SK-N-MC (cell line): ENCODE measurements around the gene RAD23B.

ENCODE experiments used
- DNase-seq: peaks from one replicate; pipeline ENCODE4 v3.0.0-alpha.2; 2011; ENCODE audit warnings: low read depth, low spot score
- H3K27ac ChIP-seq: fragments of 200-600 bp; sonication (generic); 2 replicates; pipeline ENCODE4 v1.5.1; 2016; ENCODE audit warnings: mixed run types
- H3K36me3 ChIP-seq: fragments of 200-600 bp; sonication (generic); 2 replicates; pipeline ENCODE4 v1.6.1; 2017; ENCODE audit warnings: antibody characterized with exemption, low read length, mixed read lengths; ENCODE audit not compliant: insufficient read depth
- H3K4me3 ChIP-seq: fragments of 200-600 bp; sonication (generic); 2 replicates; pipeline ENCODE4 v1.5.1; 2016
- H3K9ac ChIP-seq: fragments of 200-600 bp; sonication (generic); 2 replicates; pipeline ENCODE4 v1.8.0; 2017; ENCODE audit warnings: mixed run types, mixed read lengths; ENCODE audit not compliant: insufficient read length
- H3K9me3 ChIP-seq: fragments of 200-600 bp; sonication (generic); 2 replicates; pipeline ENCODE4 v1.6.1; 2017; ENCODE audit warnings: low read depth, mild to moderate bottlenecking, antibody characterized with exemption, low read length, moderate library complexity, mixed read lengths
- EZH2 ChIP-seq: fragments of 200-600 bp; sonication (generic); IDR thresholded peaks from one replicate; pipeline ENCODE4 v1.6.1; 2017; ENCODE audit warnings: antibody characterized with exemption
- FOXP2 ChIP-seq: optimal IDR thresholded peaks from 2 replicates; pipeline ENCODE3; 2011; ENCODE audit warnings: mild to moderate bottlenecking, moderate library complexity; ENCODE audit not compliant: insufficient read depth; ENCODE audit errors: extremely low read length, control extremely low read depth
- POLR2AphosphoS5 ChIP-seq: IDR thresholded peaks from 2 replicates; pipeline ENCODE4 v1.6.1; 2012; ENCODE audit warnings: mild to moderate bottlenecking, low read depth, low read length, borderline replicate concordance

Gene RAD23B

DNA sequence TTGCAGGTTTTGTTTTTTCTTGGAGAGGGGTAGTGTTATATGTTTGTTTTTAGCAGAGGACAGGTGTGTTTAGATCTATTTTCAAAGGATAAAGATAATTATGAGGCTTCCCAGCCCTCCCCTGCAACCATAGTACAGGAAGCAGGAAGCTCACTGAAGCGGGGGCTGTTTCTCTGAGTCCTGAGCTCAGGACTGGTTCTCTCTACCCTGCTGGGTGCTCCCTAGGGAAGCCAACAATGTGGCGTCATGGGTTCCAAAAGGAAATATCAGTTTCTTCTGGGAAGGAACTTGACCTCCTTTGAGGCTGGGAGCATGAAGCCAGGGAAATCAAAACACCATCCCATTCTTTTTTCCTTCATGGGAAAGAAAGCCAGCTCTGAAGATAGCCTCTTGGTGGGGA, 62.2 kb downstream of the RAD23B start:
- Histone ChIP-seq H3K27ac (no peak overlapping the region), H3K36me3 (no peaks in the 10 kb centered on the region), H3K4me3 (no peak overlapping the region), H3K9ac (no peak overlapping the region), H3K9me3 (no peaks in the 10 kb centered on the region)
- DNase-seq, result no peak
- no peak for TF ChIP-seq POLR2AphosphoS5

DNA sequence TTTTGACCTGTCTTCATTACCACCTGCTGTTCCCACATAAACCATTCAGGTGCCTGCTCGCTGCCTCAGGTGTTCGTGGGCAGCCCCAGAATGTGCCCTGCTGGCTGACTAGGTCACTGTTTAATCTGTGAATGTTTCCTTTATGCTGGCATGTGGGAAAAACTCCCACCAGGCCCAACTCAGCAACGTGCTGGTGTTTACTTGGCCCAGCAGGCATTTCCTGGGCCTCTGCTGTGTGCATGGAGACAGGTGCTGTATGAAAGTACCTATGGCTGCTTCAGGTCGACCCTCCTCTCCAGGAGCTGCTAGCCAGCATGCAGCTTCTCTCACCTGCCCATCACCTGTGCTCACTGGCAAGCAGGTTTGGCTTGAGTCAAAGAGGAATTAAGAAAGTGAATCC, 65.8 kb downstream of the RAD23B start:
- Histone ChIP-seq H3K9me3 (no peaks in the 10 kb centered on the region), H3K27ac (no peak overlapping the region), H3K36me3 (no peaks in the 10 kb centered on the region), H3K9ac (no peak overlapping the region), H3K4me3 (no peak overlapping the region)
- no peak for DNase-seq
- TF ChIP-seq POLR2AphosphoS5 (no peak), FOXP2 (no peak), EZH2 (no peak)

DNA sequence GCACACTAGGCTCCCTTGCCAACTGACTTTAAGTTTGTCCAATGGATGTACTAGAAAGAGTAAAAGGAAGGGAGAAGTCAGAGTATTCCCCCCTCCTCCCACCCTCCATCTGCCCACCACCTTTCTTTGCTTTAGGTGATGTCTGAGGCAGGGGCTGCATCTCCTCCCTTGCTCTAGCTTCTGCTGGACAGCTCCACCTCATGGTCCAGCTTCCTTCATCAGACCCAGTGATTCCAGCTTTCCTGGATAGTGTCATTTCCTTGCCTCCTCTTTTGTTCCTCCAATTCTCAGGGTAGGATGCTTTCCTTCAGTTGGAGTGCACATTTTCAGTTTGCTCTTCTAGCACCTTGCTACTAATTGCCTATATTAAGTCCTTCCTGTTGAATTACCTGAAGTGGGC, 67.4 kb downstream of the RAD23B start:
- Histone ChIP-seq H3K9me3 (no peaks in the 10 kb centered on the region), H3K27ac (no peak overlapping the region), H3K4me3 (no peak overlapping the region), H3K36me3 (no peaks in the 10 kb centered on the region), H3K9ac (no peak overlapping the region)
- no peak for TF ChIP-seq POLR2AphosphoS5
- TF ChIP-seq EZH2, result no peak
- no peak for DNase-seq

DNA sequence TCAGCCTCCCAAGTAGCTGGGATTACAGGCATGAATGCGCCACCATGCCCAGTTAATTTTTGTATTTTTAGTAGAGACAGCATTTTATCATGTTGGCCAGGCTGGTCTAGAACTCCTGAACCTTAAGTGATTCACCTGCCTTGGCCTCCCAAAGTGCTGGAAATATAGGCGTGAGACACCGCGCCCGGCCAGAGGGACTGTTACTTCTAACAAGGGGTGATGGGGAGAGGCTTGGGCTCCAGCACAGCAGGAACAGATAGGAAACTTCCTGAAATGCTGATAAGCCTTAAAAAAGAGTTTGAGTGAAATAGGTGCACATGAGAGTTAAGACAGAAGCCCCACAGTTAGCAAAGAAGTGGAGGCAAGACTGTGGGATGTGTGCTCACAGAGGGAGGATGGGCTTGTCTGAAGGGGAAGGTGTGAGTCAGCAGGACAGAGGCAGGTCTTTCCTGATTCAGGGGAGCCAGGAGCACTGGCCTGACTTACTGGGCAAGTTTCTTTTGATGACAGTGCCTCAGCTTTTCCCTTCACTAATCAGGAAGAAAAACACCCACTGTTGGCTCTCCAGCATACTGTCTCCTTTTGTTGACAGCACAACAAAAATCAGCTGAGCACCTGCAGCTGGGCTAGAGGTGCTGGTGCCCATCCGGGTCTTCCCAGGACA, 68.4 kb downstream of the RAD23B start:
- no peaks in the 10 kb centered on the region for H3K9me3 ChIP-seq
- no peak overlapping the region for H3K4me3 ChIP-seq
- DNase-seq, result no peak
- no peak for TF ChIP-seq FOXP2
- TF ChIP-seq POLR2AphosphoS5, result no peak
- no peak for TF ChIP-seq EZH2
- H3K36me3 ChIP-seq, result no peaks in the 10 kb centered on the region
- no peak overlapping the region for H3K9ac ChIP-seq
- no peak overlapping the region for H3K27ac ChIP-seq

DNA sequence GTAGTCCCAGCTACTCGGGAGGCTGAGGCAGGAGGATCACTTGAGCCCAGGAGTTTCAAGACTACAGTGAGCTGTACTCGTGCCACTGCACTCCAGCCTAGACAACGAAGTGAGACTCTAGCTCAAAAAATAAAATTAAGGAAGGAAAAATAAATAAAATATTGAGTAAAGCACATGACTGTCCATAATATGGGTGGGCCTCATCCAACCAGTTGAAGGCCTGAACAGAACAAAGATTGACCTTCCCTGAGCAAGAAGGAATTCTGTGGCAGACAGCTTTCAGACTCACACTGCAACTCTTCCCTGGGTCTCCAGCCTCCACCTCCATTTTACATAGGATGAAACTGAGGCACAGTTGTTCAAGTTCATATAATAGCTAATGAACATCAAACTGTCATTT, 72.3 kb downstream of the RAD23B start:
- DNase-seq, result no peak
- Histone ChIP-seq H3K27ac (no peak overlapping the region), H3K9me3 (no peaks in the 10 kb centered on the region), H3K9ac (no peak overlapping the region), H3K36me3 (no peaks in the 10 kb centered on the region), H3K4me3 (no peak overlapping the region)
- TF ChIP-seq POLR2AphosphoS5 (no peak), FOXP2 (no peak), EZH2 (no peak)

DNA sequence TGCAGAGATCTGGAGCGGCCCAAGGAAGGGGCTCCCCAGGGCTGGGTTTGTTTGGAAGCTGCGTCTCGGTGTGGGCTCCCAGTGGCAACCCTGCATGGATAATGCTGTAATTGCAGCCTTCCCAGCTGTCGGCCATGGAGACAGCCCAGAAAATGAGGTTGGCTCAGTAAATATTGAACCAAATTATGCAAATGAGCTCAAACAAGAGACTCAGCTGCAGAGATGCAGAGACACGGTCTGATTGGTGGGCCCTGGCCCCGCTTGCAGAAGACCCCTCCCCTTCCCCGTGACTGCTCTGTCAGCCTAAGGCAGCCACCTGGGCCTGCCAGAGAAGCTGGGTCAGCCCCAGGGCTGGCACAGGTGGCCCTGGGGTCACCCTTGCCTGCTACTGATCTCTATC, 75.9 kb downstream of the RAD23B start:
- no peak overlapping the region for H3K9ac ChIP-seq
- no peaks in the 10 kb centered on the region for H3K9me3 ChIP-seq
- TF ChIP-seq POLR2AphosphoS5 (no peak), EZH2 (no peak), FOXP2 (no peak)
- H3K27ac ChIP-seq, result no peak overlapping the region
- no peak overlapping the region for H3K4me3 ChIP-seq
- no peak for DNase-seq
- no peaks in the 10 kb centered on the region for H3K36me3 ChIP-seq

DNA sequence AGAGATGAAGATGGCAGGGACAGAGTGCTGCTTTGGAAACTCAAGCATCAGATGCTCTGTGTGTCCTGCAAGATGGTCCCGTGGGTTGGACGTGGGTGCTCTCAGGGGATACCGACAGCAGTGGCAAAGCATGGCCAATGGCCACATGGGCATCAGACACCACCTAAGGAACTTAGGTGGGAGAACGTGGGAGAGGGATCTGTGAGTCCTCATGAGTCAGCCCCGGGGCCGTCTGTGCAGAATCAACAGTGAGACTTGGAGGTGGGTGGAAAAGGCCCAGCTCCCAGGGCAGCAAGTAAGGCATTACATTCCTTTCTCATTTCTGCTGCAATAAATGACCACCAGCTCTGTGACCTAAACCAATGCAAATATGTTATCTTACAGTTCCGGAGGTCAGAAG, 77.0 kb downstream of the RAD23B start:
- Histone ChIP-seq H3K36me3 (no peaks in the 10 kb centered on the region), H3K9me3 (no peaks in the 10 kb centered on the region), H3K4me3 (no peak overlapping the region), H3K27ac (no peak overlapping the region), H3K9ac (no peak overlapping the region)
- DNase-seq, result no peak
- TF ChIP-seq FOXP2 (no peak), EZH2 (no peak), POLR2AphosphoS5 (no peak)

DNA sequence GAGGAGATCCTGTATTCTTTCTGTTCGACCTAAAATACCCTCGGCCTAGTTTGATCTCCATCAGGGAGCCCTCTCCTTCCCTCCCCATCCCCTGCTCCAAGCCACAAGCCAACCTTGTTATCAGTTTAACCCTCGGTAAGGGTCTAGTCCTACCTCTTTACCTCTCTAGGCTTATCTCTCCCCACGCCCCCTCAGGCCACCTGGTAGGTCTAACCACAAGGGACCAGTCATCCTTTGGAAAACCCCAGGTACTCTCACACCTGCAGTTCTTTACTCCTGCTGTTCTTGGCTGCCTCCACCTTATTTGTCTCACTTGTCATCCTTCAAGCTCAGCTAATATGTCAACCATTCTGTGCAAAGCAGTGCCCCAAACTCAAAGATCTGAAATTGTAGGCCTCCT, 78.7 kb downstream of the RAD23B start:
- TF ChIP-seq EZH2 (no peak), POLR2AphosphoS5 (no peak), FOXP2 (no peak)
- no peak for DNase-seq
- Histone ChIP-seq H3K9me3 (no peaks in the 10 kb centered on the region), H3K9ac (no peak overlapping the region), H3K27ac (no peak overlapping the region), H3K4me3 (no peak overlapping the region), H3K36me3 (no peaks in the 10 kb centered on the region)

DNA sequence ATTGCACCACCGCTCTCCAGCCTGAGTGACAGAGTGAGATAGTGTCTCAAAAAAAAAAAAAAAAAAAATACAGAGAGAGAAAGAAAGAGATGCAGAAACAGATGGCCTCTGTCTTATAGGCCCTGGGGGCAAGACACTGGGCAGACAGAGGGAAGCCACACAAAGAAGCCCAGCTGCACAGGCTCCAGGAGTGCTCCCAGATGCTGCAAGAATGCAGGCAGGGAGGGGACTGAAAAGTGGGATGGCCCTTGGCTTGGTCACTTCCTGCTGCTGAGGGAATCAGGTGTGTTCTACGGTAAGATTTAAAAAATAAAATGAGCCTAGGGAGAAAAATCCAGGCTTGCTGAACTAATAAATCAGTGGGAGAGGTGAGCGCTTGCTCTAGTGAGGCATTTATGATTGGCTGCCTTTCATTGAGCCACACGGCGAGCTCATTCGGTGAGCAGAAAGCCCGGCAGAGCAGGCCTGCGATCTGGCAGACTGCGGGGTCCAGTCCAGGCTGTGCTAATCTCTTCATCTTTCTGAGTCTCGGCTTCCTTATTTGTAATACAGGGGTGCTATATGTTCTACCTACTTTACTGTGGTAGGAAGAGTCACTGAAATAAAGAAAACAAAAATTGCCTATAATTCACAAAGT, 80.6 kb downstream of the RAD23B start:
- no peak overlapping the region for H3K27ac ChIP-seq
- no peak for DNase-seq
- H3K9ac ChIP-seq, result no peak overlapping the region
- no peaks in the 10 kb centered on the region for H3K36me3 ChIP-seq
- TF ChIP-seq FOXP2 (no peak), EZH2 (no peak), POLR2AphosphoS5 (no peak)
- no peak overlapping the region for H3K4me3 ChIP-seq
- no peaks in the 10 kb centered on the region for H3K9me3 ChIP-seq
